CD14-positive monocyte (primary cell): ENCODE data around the gene DPP10. TPM values are rescaled to one million over a fixed set of nuclear protein-coding genes. Genes with fewer than 3 reads are reported as not detected.

ENCODE experiments used
- DNase-seq, 3 donors: peaks; one replicate each; pipeline ENCODE4 v3.0.0-alpha.2; 2011 to 2022
- H2AFZ ChIP-seq: 2 replicates; pipeline ENCODE4 v1.6.0; 2012; ENCODE audit warnings: mild to moderate bottlenecking, low read depth, low read length, inconsistent platforms; ENCODE audit not compliant: insufficient read depth, poor library complexity, severe bottlenecking
- H3K27ac ChIP-seq, 2 donors: 1 replicate in 1 of 2; 2 replicates in 1 of 2; pipeline ENCODE4 v1.5.1; 2012 to 2013; ENCODE audit warnings: low read length in 2 of 2, control low read depth in 1 of 2, inconsistent platforms in 1 of 2, low read depth in 1 of 2, mild to moderate bottlenecking in 1 of 2
- H3K27me3 ChIP-seq, 2 donors: one replicate each; pipeline versions ENCODE4 v1.6.0 to v1.6.1; 2011 to 2013; ENCODE audit warnings: low read length in 2 of 2; ENCODE audit not compliant: control insufficient read depth in 2 of 2, insufficient read depth in 2 of 2
- H3K36me3 ChIP-seq, 2 donors: replicated peaks in 1 of 2; 1 replicate in 1 of 2; 2 replicates in 1 of 2; pipeline versions ENCODE4 v1.5.1 to v1.6.1; 2012 to 2013; ENCODE audit warnings: low read length in 2 of 2, control low read depth in 1 of 2, inconsistent platforms in 1 of 2, mild to moderate bottlenecking in 1 of 2; ENCODE audit not compliant: insufficient read depth in 2 of 2, control insufficient read depth in 1 of 2
- H3K4me1 ChIP-seq, 2 donors: 1 replicate in 1 of 2; 2 replicates in 1 of 2; pipeline versions ENCODE4 v1.5.1 to v1.6.1; 2012 to 2013; ENCODE audit warnings: low read length in 2 of 2, control low read depth in 1 of 2, inconsistent platforms in 1 of 2, mild to moderate bottlenecking in 1 of 2, moderate library complexity in 1 of 2; ENCODE audit not compliant: insufficient read depth in 2 of 2, control insufficient read depth in 1 of 2
- H3K4me2 ChIP-seq: replicated peaks from 2 replicates; pipeline ENCODE3; 2012; ENCODE audit warnings: low read length, moderate library complexity, mild to moderate bottlenecking; ENCODE audit not compliant: poor library complexity, severe bottlenecking; ENCODE audit errors: extremely low read depth
- H3K4me3 ChIP-seq, 3 experiments: fragments of 200-600 bp in 1 of 3; sonication (generic) in 1 of 3; replicated peaks in 1 of 3; 1 replicate in 2 of 3; 2 replicates in 1 of 3; pipeline ENCODE4 v1.5.1; 2011 to 2013; ENCODE audit warnings: low read length in 3 of 3, mild to moderate bottlenecking in 3 of 3, control low read depth in 2 of 3, low read depth in 2 of 3, inconsistent platforms in 1 of 3, moderate library complexity in 1 of 3
- H3K79me2 ChIP-seq: 2 replicates; pipeline ENCODE4 v1.6.0; 2012; ENCODE audit warnings: mild to moderate bottlenecking, control low read depth, inconsistent platforms, low read length, moderate library complexity; ENCODE audit not compliant: insufficient read depth
- H3K9ac ChIP-seq: 2 replicates; pipeline ENCODE4 v1.6.0; 2017; ENCODE audit warnings: low read length, mild to moderate bottlenecking; ENCODE audit not compliant: insufficient read depth, poor library complexity, severe bottlenecking
- H3K9me3 ChIP-seq, 2 donors: replicated peaks in 1 of 2; 1 replicate in 1 of 2; 2 replicates in 1 of 2; pipeline versions ENCODE4 v1.5.1 to v1.6.1; 2012 to 2013; ENCODE audit warnings: low read length in 2 of 2, control low read depth in 1 of 2; ENCODE audit not compliant: control insufficient read depth in 1 of 2, insufficient read depth in 1 of 2
- H4K20me1 ChIP-seq: 2 replicates; pipeline ENCODE4 v1.6.0; 2012; ENCODE audit warnings: mild to moderate bottlenecking, low read length, control low read depth, moderate library complexity; ENCODE audit not compliant: insufficient read depth
- H3K27ac Mint-ChIP-seq, 7 donors: one replicate each; pipeline ENCODE4 v1.8.0; 2020; ENCODE audit warnings: mild to moderate bottlenecking in 7 of 7, mixed read lengths in 7 of 7, moderate library complexity in 6 of 7, inconsistent platforms in 2 of 7
- H3K27me3 Mint-ChIP-seq, 3 donors: one replicate each; pipeline ENCODE4 v1.8.0; 2021 to 2022; ENCODE audit warnings: low read depth in 3 of 3, mild to moderate bottlenecking in 3 of 3, mixed read lengths in 3 of 3, moderate library complexity in 3 of 3, inconsistent platforms in 1 of 3
- H3K36me3 Mint-ChIP-seq, 2 donors: one replicate each; pipeline ENCODE4 v1.8.0; 2020; ENCODE audit warnings: mixed read lengths in 2 of 2, inconsistent platforms in 1 of 2, mild to moderate bottlenecking in 1 of 2
- H3K4me1 Mint-ChIP-seq: one replicate; pipeline ENCODE4 v1.8.0; 2020; ENCODE audit warnings: mild to moderate bottlenecking, mixed read lengths
- H3K4me3 Mint-ChIP-seq, 2 donors: one replicate each; pipeline ENCODE4 v1.8.0; 2020; ENCODE audit warnings: mild to moderate bottlenecking in 2 of 2, mixed read lengths in 2 of 2, moderate library complexity in 1 of 2
- H3K9me3 Mint-ChIP-seq, 7 donors: one replicate each; pipeline ENCODE4 v1.8.0; 2020 to 2022; ENCODE audit warnings: mixed read lengths in 7 of 7, mild to moderate bottlenecking in 6 of 7, moderate library complexity in 6 of 7, inconsistent platforms in 2 of 7
- WGBS: methylation state at CpG from one replicate; pipeline ENCODE4 v1.1.5; 2013; ENCODE audit warnings: missing lambda C conversion rate; ENCODE audit not compliant: insufficient coverage; 5-methylcytosine and 5-hydroxymethylcytosine counted together
- intact Hi-C, 2 donors: fragments of 100-400 bp; cut with micrococcal nuclease; formaldehyde crosslinking; loops; one replicate each; pipeline versions ENCODE4 v1.15.0 to v1.15.1; 2023
- polyA plus RNA-seq, 3 donors: library from polyadenylated mRNA; depleted of rRNA in 1 of 3; unstranded in 2 of 3; stranded (reverse) in 1 of 3; fragments of 300-500 nt in 2 of 3; fragments of >200 nt in 1 of 3; fragmentation: Illumina TruSeq in 2 of 3; gene quantifications; 1 replicate in 2 of 3; 2 replicates in 1 of 3; pipeline ENCODE4 v1.2.3, GENCODE V29; 2012 to 2021
- TF ChIP-seq, protein P1 (sequence below): fragments of 200-600 bp; IDR thresholded peaks from one replicate; pipeline ENCODE4 v1.8.0; 2022; ENCODE audit warnings: antibody characterized with exemption, mild to moderate bottlenecking

The DPP10 gene
- polyA plus RNA-seq, 3 donors: not detected

DNA sequence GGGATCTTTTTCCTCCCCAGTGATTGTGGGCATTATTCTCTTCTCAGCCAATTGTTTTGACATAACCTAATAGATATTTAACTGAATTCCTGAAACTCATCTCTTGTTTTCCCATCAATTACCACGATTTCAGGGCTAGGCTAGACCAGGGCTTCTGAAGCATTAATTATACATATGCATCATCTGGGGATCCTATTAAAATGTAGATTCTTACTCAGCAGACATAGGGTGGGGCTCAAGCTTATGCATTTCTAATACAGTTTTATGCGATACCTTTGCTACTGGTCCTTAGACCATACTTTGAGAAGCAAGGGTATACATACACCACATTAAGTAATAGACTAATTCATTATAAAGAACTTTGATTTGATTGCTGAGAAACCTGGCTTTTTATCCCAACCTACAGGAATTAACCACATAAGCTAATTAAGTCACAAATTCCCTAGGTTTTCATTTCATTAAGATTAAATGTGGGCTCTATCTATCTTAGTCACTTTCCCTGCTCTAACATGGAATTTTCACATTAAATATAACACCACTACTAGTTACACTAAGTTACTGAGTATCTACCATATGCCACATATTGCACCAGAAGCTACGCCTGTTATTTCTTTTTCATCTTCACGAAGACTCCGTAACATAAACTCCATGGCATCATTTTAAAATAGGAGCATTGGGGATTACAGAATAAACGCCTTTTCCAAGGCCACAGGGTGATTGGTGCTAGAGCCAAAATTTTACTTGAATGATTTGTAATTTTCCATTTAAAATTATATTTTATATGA, 417.5 kb downstream of the DPP10 start:
- no CpG with 5 or more reads among the region's 6 CpGs for WGBS
- H3K36me3 Mint-ChIP-seq: no peaks in the 10 kb centered on the region
- no peak overlapping the region for H3K27ac Mint-ChIP-seq
- intact Hi-C loops: no loop called here
- H3K27me3 ChIP-seq: no peaks in the 10 kb centered on the region
- H3K4me3 ChIP-seq: no peak overlapping the region
- H3K36me3 ChIP-seq: no peaks in the 10 kb centered on the region
- H3K79me2 ChIP-seq: no peaks in the 10 kb centered on the region
- H2AFZ ChIP-seq: no peak overlapping the region
- peaks cover 0 to 8% of the 10 kb centered on the region in 2 donors for H3K9me3 ChIP-seq
- no peaks in the 10 kb centered on the region for H3K4me1 Mint-ChIP-seq
- no peaks in the 10 kb centered on the region for H3K4me1 ChIP-seq
- no peak for DNase-seq
- H4K20me1 ChIP-seq: no peaks in the 10 kb centered on the region
- H3K9me3 Mint-ChIP-seq: peaks cover 0 to 12% (median 4%) of the 10 kb centered on the region in 7 donors
- no peaks in the 10 kb centered on the region for H3K27me3 Mint-ChIP-seq
- H3K4me2 ChIP-seq: no peak overlapping the region
- no peak overlapping the region for H3K4me3 Mint-ChIP-seq
- no peak overlapping the region for H3K27ac ChIP-seq
- no peak overlapping the region for H3K9ac ChIP-seq
- TF ChIP-seq, protein P1, sequence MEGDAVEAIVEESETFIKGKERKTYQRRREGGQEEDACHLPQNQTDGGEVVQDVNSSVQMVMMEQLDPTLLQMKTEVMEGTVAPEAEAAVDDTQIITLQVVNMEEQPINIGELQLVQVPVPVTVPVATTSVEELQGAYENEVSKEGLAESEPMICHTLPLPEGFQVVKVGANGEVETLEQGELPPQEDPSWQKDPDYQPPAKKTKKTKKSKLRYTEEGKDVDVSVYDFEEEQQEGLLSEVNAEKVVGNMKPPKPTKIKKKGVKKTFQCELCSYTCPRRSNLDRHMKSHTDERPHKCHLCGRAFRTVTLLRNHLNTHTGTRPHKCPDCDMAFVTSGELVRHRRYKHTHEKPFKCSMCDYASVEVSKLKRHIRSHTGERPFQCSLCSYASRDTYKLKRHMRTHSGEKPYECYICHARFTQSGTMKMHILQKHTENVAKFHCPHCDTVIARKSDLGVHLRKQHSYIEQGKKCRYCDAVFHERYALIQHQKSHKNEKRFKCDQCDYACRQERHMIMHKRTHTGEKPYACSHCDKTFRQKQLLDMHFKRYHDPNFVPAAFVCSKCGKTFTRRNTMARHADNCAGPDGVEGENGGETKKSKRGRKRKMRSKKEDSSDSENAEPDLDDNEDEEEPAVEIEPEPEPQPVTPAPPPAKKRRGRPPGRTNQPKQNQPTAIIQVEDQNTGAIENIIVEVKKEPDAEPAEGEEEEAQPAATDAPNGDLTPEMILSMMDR: no peak

DNA sequence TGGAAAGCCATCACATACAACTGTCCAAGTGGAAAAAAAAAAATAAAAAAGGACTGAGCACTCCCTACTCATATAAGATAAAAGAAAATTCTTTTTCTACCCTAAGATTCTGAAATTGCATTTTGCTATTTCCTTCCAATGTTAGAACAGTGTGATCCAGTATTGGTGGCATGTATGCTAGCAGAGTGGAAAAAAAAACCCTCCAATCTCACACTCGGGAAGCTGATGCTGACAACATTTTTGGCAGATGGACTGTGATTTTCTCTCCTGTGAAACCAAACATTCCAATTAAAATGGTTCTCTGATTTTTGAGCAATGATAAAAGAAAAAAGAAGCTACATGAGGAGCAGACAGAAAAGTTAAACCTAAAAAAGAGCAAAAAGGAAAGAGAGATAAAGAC, 419.8 kb downstream of the DPP10 start:
- TF ChIP-seq, protein P1: no peak
- H3K4me3 ChIP-seq: no peak overlapping the region
- peaks cover 0 to 15% (median 4%) of the 10 kb centered on the region in 7 donors for H3K9me3 Mint-ChIP-seq
- H3K79me2 ChIP-seq: no peaks in the 10 kb centered on the region
- H3K36me3 Mint-ChIP-seq: no peaks in the 10 kb centered on the region
- no peaks in the 10 kb centered on the region for H3K4me1 ChIP-seq
- no peak overlapping the region for H3K27ac Mint-ChIP-seq
- H3K4me3 Mint-ChIP-seq: no peak overlapping the region
- peaks cover 0 to 8% of the 10 kb centered on the region in 2 donors for H3K9me3 ChIP-seq
- H4K20me1 ChIP-seq: no peaks in the 10 kb centered on the region
- no peak overlapping the region for H3K4me2 ChIP-seq
- intact Hi-C loops: no loop called here
- H3K27me3 Mint-ChIP-seq: no peaks in the 10 kb centered on the region
- no peak overlapping the region for H2AFZ ChIP-seq
- no peaks in the 10 kb centered on the region for H3K27me3 ChIP-seq
- H3K36me3 ChIP-seq: no peaks in the 10 kb centered on the region
- no peak overlapping the region for H3K27ac ChIP-seq
- no peak for DNase-seq
- H3K9ac ChIP-seq: no peak overlapping the region
- whole genome bisulfite sequencing: no CpG with 5 or more reads among the region's 1 CpG
- no peaks in the 10 kb centered on the region for H3K4me1 Mint-ChIP-seq
